ENCODE results near the gene CDYL. TPM values are rescaled to one million over a fixed set of nuclear protein-coding genes. Genes with fewer than 3 reads are reported as not detected.
"Not testable (repeated sequence)": the region's sequence is repeated elsewhere in the genome, so short reads cannot be mapped to it uniquely, and the experiment has no call there.

Gene CDYL
- total and polyA plus RNA-seq, 2 of the 4 experiments (the other 2 are of a cell fraction): 14.2 to 92.1 TPM

GRCh38 chr6:4864519-4864918, 88.3 kb downstream of the CDYL start:
- Histone ChIP-seq H3K36me3 (ENCODE audit: control insufficient read depth, insufficient read depth, low read length) (no peaks in the 10 kb centered on the region), H4K5ac (ENCODE audit: low read depth, low read length) (no peak overlapping the region), H3K4ac (ENCODE audit: low read depth, low read length) (no peak overlapping the region), H3K27ac (ENCODE audit: insufficient read depth, low read length) (no peak overlapping the region), H3K18ac (ENCODE audit: low read depth, low read length) (no peak overlapping the region), H4K8ac (ENCODE audit: low read depth in 2 of 2, low read length in 2 of 2) (no peak overlapping the region), H3K23ac (ENCODE audit: low read depth, low read length) (no peak overlapping the region), H2AK5ac (ENCODE audit: low read depth, low read length) (no peak overlapping the region), H4K91ac (ENCODE audit: insufficient read depth, low read depth, low read length) (no peak overlapping the region), H3K79me1 (ENCODE audit: low read depth in 1 of 2, low read length in 2 of 2) (peaks cover 29 to 44% of the 10 kb centered on the region in 2 experiments), H2BK15ac (ENCODE audit: low read depth, low read length) (no peak overlapping the region), H2BK20ac (ENCODE audit: low read depth, low read length) (no peak overlapping the region), H2AFZ (replicated peaks; ENCODE audit: low read length, poor library complexity) (no peak overlapping the region), H3K9me3 (ENCODE audit: control insufficient read depth, insufficient read depth, low read length) (0 out of 2 replicates have a peak, but pooled peaks cover 2% of the 10 kb centered on the region), H3K27me3 (ENCODE audit: control insufficient read depth, insufficient read depth, low read length) (no peaks in the 10 kb centered on the region), H2BK5ac (ENCODE audit: low read depth, low read length, poor library complexity, severe bottlenecking) (no peak overlapping the region), H3K14ac (replicated peaks; ENCODE audit: low read depth, low read length) (no peak overlapping the region), H2AK9ac (replicated peaks; ENCODE audit: low read depth, low read length, poor library complexity) (no peak overlapping the region), H3K4me2 (ENCODE audit: low read depth, low read length) (no peak overlapping the region), H3K4me1 (ENCODE audit: control insufficient read depth, insufficient read depth, low read length) (no peaks in the 10 kb centered on the region), H3K9me1 (ENCODE audit: insufficient read depth, low read length) (peaks cover 5% of the 10 kb centered on the region; the same call in 1 of the 2 replicates), H3K56ac (ENCODE audit: extremely low read depth, insufficient read depth, low read length) (no peak overlapping the region), H2BK120ac (ENCODE audit: low read depth, low read length) (no peak overlapping the region), H4K20me1 (ENCODE audit: insufficient read depth, low read length) (peaks cover 21% of the 10 kb centered on the region), H3K4me3 (ENCODE audit: insufficient read depth, low read depth, low read length) (no peak overlapping the region), H3K9ac (ENCODE audit: low read depth, low read length) (no peak overlapping the region)
- dilution Hi-C loops (cut with HindIII; ENCODE audit: low sequenced_read_pairs, unreplicated experiment): no loop called here
- WGBS, 2 experiments (ENCODE audit: extremely low coverage in 2 of 2, insufficient read length in 1 of 2): no CpG with 5 or more reads among the region's 3 CpGs
- in situ Hi-C loops (cut with MboI; ENCODE audit: low sequenced_read_pairs): no loop called here
- BruUV-seq (replicated peaks): no TSS peak
- POLR2A ChIA-PET (ENCODE audit: unreplicated experiment): no interaction called here
- CTCF ChIA-PET: no interaction called here
- ATAC-seq (ENCODE audit: low read depth): no peak
- DNase-seq: no peak
- TF ChIP-seq CEBPB (IDR thresholded peaks at IDR 0.05; ENCODE audit: low read depth, low read length): no peak
- no peak for TF ChIP-seq FOS (IDR thresholded peaks at IDR 0.05; ENCODE audit: low read depth, low read length)
- no peak for TF ChIP-seq BHLHE40 (IDR thresholded peaks at IDR 0.05; ENCODE audit: low read depth, low read length)
- intact Hi-C loops (cut with micrococcal nuclease): no loop called here

GRCh38 chr6:4865006-4865405, 88.8 kb downstream of the CDYL start:
- H2AFZ ChIP-seq (replicated peaks; ENCODE audit: low read length, poor library complexity); H3K36me3 ChIP-seq (ENCODE audit: control insufficient read depth, insufficient read depth, low read length); H3K4me1 ChIP-seq (ENCODE audit: control insufficient read depth, insufficient read depth, low read length); H3K23ac ChIP-seq (ENCODE audit: low read depth, low read length); dilution Hi-C loops (cut with HindIII; ENCODE audit: low sequenced_read_pairs, unreplicated experiment); H2BK5ac ChIP-seq (ENCODE audit: low read depth, low read length, poor library complexity, severe bottlenecking); H3K4me2 ChIP-seq (ENCODE audit: low read depth, low read length); ATAC-seq (ENCODE audit: low read depth); H3K27ac ChIP-seq (ENCODE audit: insufficient read depth, low read length); DNase-seq; H4K5ac ChIP-seq (ENCODE audit: low read depth, low read length); H3K4me3 ChIP-seq (ENCODE audit: insufficient read depth, low read depth, low read length); H3K9me1 ChIP-seq (ENCODE audit: insufficient read depth, low read length); H4K91ac ChIP-seq (ENCODE audit: insufficient read depth, low read depth, low read length); H2BK20ac ChIP-seq (ENCODE audit: low read depth, low read length); BruUV-seq (replicated peaks); H3K9me3 ChIP-seq (ENCODE audit: control insufficient read depth, insufficient read depth, low read length); H2BK120ac ChIP-seq (ENCODE audit: low read depth, low read length); H2BK15ac ChIP-seq (ENCODE audit: low read depth, low read length); H3K56ac ChIP-seq (ENCODE audit: extremely low read depth, insufficient read depth, low read length); H3K4ac ChIP-seq (ENCODE audit: low read depth, low read length); H3K18ac ChIP-seq (ENCODE audit: low read depth, low read length); H4K8ac ChIP-seq (ENCODE audit: low read depth in 2 of 2, low read length in 2 of 2); in situ Hi-C loops (cut with MboI; ENCODE audit: low sequenced_read_pairs); CTCF ChIA-PET; H2AK5ac ChIP-seq (ENCODE audit: low read depth, low read length); H2AK9ac ChIP-seq (replicated peaks; ENCODE audit: low read depth, low read length, poor library complexity); intact Hi-C loops (cut with micrococcal nuclease); H3K9ac ChIP-seq (ENCODE audit: low read depth, low read length); H3K14ac ChIP-seq (replicated peaks; ENCODE audit: low read depth, low read length); H3K27me3 ChIP-seq (ENCODE audit: control insufficient read depth, insufficient read depth, low read length); POLR2A ChIA-PET (ENCODE audit: unreplicated experiment): not testable (repeated sequence)
- 100% methylated on average over 1 of the region's 4 CpGs; no CpG with 5 or more reads in 1 of the 2 experiments for WGBS, 2 experiments (ENCODE audit: extremely low coverage in 2 of 2, insufficient read length in 1 of 2)
- H4K20me1 ChIP-seq (ENCODE audit: insufficient read depth, low read length): peaks cover 22% of the 10 kb centered on the region; the same call in 1 of the 2 replicates
- H3K79me1 ChIP-seq (ENCODE audit: low read depth in 1 of 2, low read length in 2 of 2): peaks cover 27 to 46% of the 10 kb centered on the region in 2 experiments

Measured in IMR-90 (cell line).